ENCODE data around the gene INSIG2. TPM values are rescaled to one million over a fixed set of nuclear protein-coding genes. Genes with fewer than 3 reads are reported as not detected.

INSIG2 gene
- total RNA-seq, 1 experiment from 2014 or later, result 13.3 TPM

DNA sequence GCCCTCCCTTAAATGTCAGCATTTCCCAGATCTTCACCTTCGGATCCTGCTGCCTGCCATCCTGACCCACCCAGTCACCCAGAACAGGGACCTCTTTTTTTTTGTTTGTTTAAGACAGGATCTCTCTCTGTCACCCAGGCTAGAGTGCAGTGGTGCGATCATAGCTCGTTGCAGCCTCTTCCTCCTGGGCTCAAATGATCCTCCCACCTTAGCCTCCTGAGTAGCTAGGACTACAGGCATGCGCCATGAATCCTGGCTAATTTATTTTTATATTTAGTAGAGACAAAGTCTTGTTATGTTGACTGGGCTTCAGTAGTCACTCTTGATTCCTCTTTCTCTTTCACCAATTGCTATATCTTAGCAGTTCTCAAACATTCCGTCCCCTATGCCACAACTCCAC, 39.0 kb downstream of the INSIG2 start:
- H3K4me3 ChIP-seq (ENCODE audit: low read depth, low read length, poor library complexity, severe bottlenecking), result no peak overlapping the region
- ChIA-PET POLR2A (ENCODE audit: low non-redundant PET) (no interaction called here), CTCF (no interaction called here)
- DNase-seq (ENCODE audit: low spot score), result no peak
- TF ChIP-seq EZH2 (IDR thresholded peaks at IDR 0.05; ENCODE audit: borderline replicate concordance, low read depth, low read length, poor library complexity, severe bottlenecking), result no peak
- TF ChIP-seq, protein P1, sequence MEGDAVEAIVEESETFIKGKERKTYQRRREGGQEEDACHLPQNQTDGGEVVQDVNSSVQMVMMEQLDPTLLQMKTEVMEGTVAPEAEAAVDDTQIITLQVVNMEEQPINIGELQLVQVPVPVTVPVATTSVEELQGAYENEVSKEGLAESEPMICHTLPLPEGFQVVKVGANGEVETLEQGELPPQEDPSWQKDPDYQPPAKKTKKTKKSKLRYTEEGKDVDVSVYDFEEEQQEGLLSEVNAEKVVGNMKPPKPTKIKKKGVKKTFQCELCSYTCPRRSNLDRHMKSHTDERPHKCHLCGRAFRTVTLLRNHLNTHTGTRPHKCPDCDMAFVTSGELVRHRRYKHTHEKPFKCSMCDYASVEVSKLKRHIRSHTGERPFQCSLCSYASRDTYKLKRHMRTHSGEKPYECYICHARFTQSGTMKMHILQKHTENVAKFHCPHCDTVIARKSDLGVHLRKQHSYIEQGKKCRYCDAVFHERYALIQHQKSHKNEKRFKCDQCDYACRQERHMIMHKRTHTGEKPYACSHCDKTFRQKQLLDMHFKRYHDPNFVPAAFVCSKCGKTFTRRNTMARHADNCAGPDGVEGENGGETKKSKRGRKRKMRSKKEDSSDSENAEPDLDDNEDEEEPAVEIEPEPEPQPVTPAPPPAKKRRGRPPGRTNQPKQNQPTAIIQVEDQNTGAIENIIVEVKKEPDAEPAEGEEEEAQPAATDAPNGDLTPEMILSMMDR (conservative IDR thresholded peaks at IDR 0.05; ENCODE audit: low read depth, low read length), result no peak
- no peaks in the 10 kb centered on the region for H3K4me1 ChIP-seq (ENCODE audit: insufficient read depth, low read length, poor library complexity, severe bottlenecking)
- H3K27me3 ChIP-seq (replicated peaks; ENCODE audit: insufficient read depth, low read depth, low read length, poor library complexity), result peaks cover 3% of the 10 kb centered on the region
- BruUV-seq (replicated peaks), result no TSS peak
- intact Hi-C loops (cut with micrococcal nuclease; ENCODE audit: unreplicated experiment), result no loop called here
- H3K36me3 ChIP-seq (ENCODE audit: insufficient read depth, low read length, poor library complexity, severe bottlenecking), result no peaks in the 10 kb centered on the region
- H3K27ac ChIP-seq (ENCODE audit: low read depth, low read length, poor library complexity, severe bottlenecking), result no peak overlapping the region
- no peaks in the 10 kb centered on the region for H3K9me3 ChIP-seq (ENCODE audit: low read depth, low read length, poor library complexity, severe bottlenecking)

DNA sequence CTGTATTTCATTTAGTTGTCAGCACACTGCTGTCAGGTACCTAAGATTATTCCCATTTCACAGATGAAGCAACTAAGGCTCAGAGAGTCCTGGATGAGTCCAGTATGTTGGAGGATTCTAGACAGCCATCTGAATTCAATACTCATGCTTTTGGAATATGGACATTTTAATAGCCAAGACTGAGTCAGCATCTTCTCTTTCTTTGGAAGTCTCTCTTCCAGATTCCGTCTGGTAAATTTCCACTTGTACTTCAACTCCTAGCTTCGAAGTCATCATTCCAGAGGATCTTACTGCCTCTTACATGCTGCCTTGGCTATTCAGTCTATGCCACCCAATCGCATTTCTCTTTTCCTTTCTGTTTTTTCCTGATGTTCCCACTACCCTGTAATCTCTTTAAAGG, 40.6 kb downstream of the INSIG2 start:
- H3K27me3 ChIP-seq (replicated peaks; ENCODE audit: insufficient read depth, low read depth, low read length, poor library complexity), result peaks cover 3% of the 10 kb centered on the region
- no peak overlapping the region for H3K4me3 ChIP-seq (ENCODE audit: low read depth, low read length, poor library complexity, severe bottlenecking)
- H3K4me1 ChIP-seq (ENCODE audit: insufficient read depth, low read length, poor library complexity, severe bottlenecking), result no peaks in the 10 kb centered on the region
- no peak for DNase-seq (ENCODE audit: low spot score)
- BruUV-seq (replicated peaks), result no TSS peak
- TF ChIP-seq, protein P1 (conservative IDR thresholded peaks at IDR 0.05; ENCODE audit: low read depth, low read length), result no peak
- TF ChIP-seq EZH2 (IDR thresholded peaks at IDR 0.05; ENCODE audit: borderline replicate concordance, low read depth, low read length, poor library complexity, severe bottlenecking), result no peak
- intact Hi-C loops (cut with micrococcal nuclease; ENCODE audit: unreplicated experiment), result no loop called here
- no peaks in the 10 kb centered on the region for H3K9me3 ChIP-seq (ENCODE audit: low read depth, low read length, poor library complexity, severe bottlenecking)
- H3K27ac ChIP-seq (ENCODE audit: low read depth, low read length, poor library complexity, severe bottlenecking), result no peak overlapping the region
- CTCF ChIA-PET, result no interaction called here
- H3K36me3 ChIP-seq (ENCODE audit: insufficient read depth, low read length, poor library complexity, severe bottlenecking), result no peaks in the 10 kb centered on the region
- POLR2A ChIA-PET (ENCODE audit: low non-redundant PET), result no interaction called here

DNA sequence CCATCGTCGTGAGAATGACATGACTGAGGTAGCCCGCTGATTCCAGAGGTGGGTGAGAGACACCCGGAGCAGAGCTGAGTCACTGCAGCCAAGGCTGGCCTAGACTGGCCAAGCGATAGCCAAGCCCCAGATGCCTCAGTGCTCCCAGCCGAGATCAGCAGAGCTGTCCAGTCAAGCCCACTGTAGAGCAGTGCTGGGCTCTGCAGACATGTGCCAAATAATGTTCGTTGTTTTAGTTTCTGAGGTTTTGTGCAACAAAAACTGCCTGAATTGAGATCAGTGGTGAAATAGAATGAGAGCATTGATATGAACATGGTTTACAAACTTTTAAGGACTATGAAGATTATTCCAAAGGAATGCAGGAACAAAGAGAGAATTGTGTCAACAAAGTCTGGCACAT, 42.1 kb downstream of the INSIG2 start:
- BruUV-seq (replicated peaks), result no TSS peak
- CTCF ChIA-PET, result interaction anchor here (0.6 kb wide), 1 partner anchor 84 kb away, joined by 4 read pairs; no protein-coding TSS in a partner anchor

More for the DNA sequence above, 42.1 kb downstream of the INSIG2 start:
- no peaks in the 10 kb centered on the region for H3K36me3 ChIP-seq (ENCODE audit: insufficient read depth, low read length, poor library complexity, severe bottlenecking)
- no peak overlapping the region for H3K27ac ChIP-seq (ENCODE audit: low read depth, low read length, poor library complexity, severe bottlenecking)
- intact Hi-C loops (cut with micrococcal nuclease; ENCODE audit: unreplicated experiment), result no loop called here
- DNase-seq (ENCODE audit: low spot score), result no peak
- POLR2A ChIA-PET (ENCODE audit: low non-redundant PET), result interaction anchor here (0.6 kb wide), 1 partner anchor 52 kb away, joined by 7 read pairs; no protein-coding TSS in a partner anchor
- H3K4me1 ChIP-seq (ENCODE audit: insufficient read depth, low read length, poor library complexity, severe bottlenecking), result no peaks in the 10 kb centered on the region
- TF ChIP-seq, protein P1 (conservative IDR thresholded peaks at IDR 0.05; ENCODE audit: low read depth, low read length), result no peak
- TF ChIP-seq EZH2 (IDR thresholded peaks at IDR 0.05; ENCODE audit: borderline replicate concordance, low read depth, low read length, poor library complexity, severe bottlenecking), result no peak
- H3K27me3 ChIP-seq (replicated peaks; ENCODE audit: insufficient read depth, low read depth, low read length, poor library complexity), result no peaks in the 10 kb centered on the region
- H3K9me3 ChIP-seq (ENCODE audit: low read depth, low read length, poor library complexity, severe bottlenecking), result no peaks in the 10 kb centered on the region
- H3K4me3 ChIP-seq (ENCODE audit: low read depth, low read length, poor library complexity, severe bottlenecking), result no peak overlapping the region
